WTC11 (cell line): Measurements from ENCODE around the gene GIPC1. TPM values are rescaled to one million over a fixed set of nuclear protein-coding genes. Genes with fewer than 3 reads are reported as not detected.

Source experiments
- ELF4 ChIP-seq: sonication (generic); formaldehyde crosslinking; IDR thresholded peaks from 2 replicates; pipeline ENCODE4 v1.8.1; 2022; ENCODE audit warnings: low read depth, mild to moderate bottlenecking, moderate library complexity, missing genetic modification reagents
- FOXK1 ChIP-seq: sonication (generic); formaldehyde crosslinking; IDR thresholded peaks from 2 replicates; pipeline ENCODE4 v1.8.0; 2022; ENCODE audit warnings: mild to moderate bottlenecking, moderate library complexity, missing genetic modification reagents
- MXD4 ChIP-seq: fragments of 250-450 bp; sonication (Bioruptor Pico); IDR thresholded peaks from 2 replicates; pipeline ENCODE4 v1.8.0; 2021; ENCODE audit warnings: mild to moderate bottlenecking, moderate library complexity, borderline replicate concordance
- NFATC4 ChIP-seq: fragments of 250-450 bp; sonication (Bioruptor Pico); IDR thresholded peaks from 2 replicates; pipeline ENCODE4 v1.9.0; 2021; ENCODE audit warnings: mild to moderate bottlenecking
- NFE2L1 ChIP-seq: sonication (generic); formaldehyde crosslinking; IDR thresholded peaks from 2 replicates; pipeline ENCODE4 v1.8.1; 2023; ENCODE audit warnings: missing genetic modification reagents
- NR3C1 ChIP-seq: sonication (generic); formaldehyde crosslinking; conservative IDR thresholded peaks from 2 replicates; pipeline ENCODE4 v1.8.1; 2023; ENCODE audit warnings: low read depth, mild to moderate bottlenecking, missing genetic modification reagents
- PRDM15 ChIP-seq: sonication (generic); formaldehyde crosslinking; IDR thresholded peaks from 2 replicates; pipeline ENCODE4 v1.8.0; 2022; ENCODE audit warnings: missing genetic modification reagents
- SMAD3 ChIP-seq: sonication (generic); formaldehyde crosslinking; IDR thresholded peaks from 2 replicates; pipeline ENCODE4 v1.8.0; 2022; ENCODE audit warnings: missing genetic modification reagents, mild to moderate bottlenecking, borderline replicate concordance
- ZNF232 ChIP-seq: sonication (generic); formaldehyde crosslinking; IDR thresholded peaks from 2 replicates; pipeline ENCODE4 v1.8.0; 2022; ENCODE audit warnings: mild to moderate bottlenecking, missing genetic modification reagents
- ZNF281 ChIP-seq: sonication (generic); formaldehyde crosslinking; IDR thresholded peaks from 2 replicates; pipeline ENCODE4 v1.8.0; 2023; ENCODE audit warnings: mild to moderate bottlenecking, missing genetic modification reagents
- ZNF416 ChIP-seq: fragments of 250-450 bp; sonication (Bioruptor Pico); IDR thresholded peaks from 2 replicates; pipeline ENCODE4 v1.9.0; 2021; ENCODE audit warnings: mild to moderate bottlenecking, inconsistent platforms
- ZNF423 ChIP-seq: fragments of 250-450 bp; sonication (Bioruptor Pico); IDR thresholded peaks from 2 replicates; pipeline ENCODE4 v2.1.2; 2022; ENCODE audit warnings: mild to moderate bottlenecking, moderate library complexity
- ZNF532 ChIP-seq: fragments of 250-450 bp; sonication (Bioruptor Pico); IDR thresholded peaks from 2 replicates; pipeline ENCODE4 v1.9.0; 2021; ENCODE audit warnings: mild to moderate bottlenecking, borderline replicate concordance
- total RNA-seq: library from RNA; stranded (reverse); gene quantifications from 3 replicates; pipeline ENCODE4 v1.2.3, GENCODE V29; 2021
- TF ChIP-seq, protein P1 (sequence below): sonication (generic); formaldehyde crosslinking; IDR thresholded peaks from 2 replicates; pipeline ENCODE4 v1.8.1; 2023; ENCODE audit warnings: mild to moderate bottlenecking, missing genetic modification reagents, moderate library complexity
- TF ChIP-seq, protein P2 (sequence below): sonication (generic); formaldehyde crosslinking; IDR thresholded peaks from 2 replicates; pipeline ENCODE4 v1.8.0; 2022; ENCODE audit warnings: mild to moderate bottlenecking, missing genetic modification reagents
- TF ChIP-seq, protein P3 (sequence below): sonication (generic); formaldehyde crosslinking; conservative IDR thresholded peaks from 2 replicates; pipeline ENCODE4 v1.8.1; 2022; ENCODE audit warnings: mild to moderate bottlenecking, missing genetic modification reagents
- TF ChIP-seq, protein P4 (sequence below): sonication (generic); formaldehyde crosslinking; IDR thresholded peaks from 2 replicates; pipeline ENCODE4 v1.8.1; 2023; ENCODE audit warnings: mild to moderate bottlenecking, missing genetic modification reagents, borderline replicate concordance
- TF ChIP-seq, protein P5 (sequence below): sonication (generic); formaldehyde crosslinking; IDR thresholded peaks from 2 replicates; pipeline ENCODE4 v1.8.1; 2023; ENCODE audit warnings: mild to moderate bottlenecking, missing genetic modification reagents, moderate library complexity
- TF ChIP-seq, protein P6 (sequence below): fragments of 250-450 bp; sonication (Bioruptor Pico); IDR thresholded peaks from 2 replicates; pipeline ENCODE4 v1.8.0; 2021; ENCODE audit warnings: mild to moderate bottlenecking

GIPC1 gene
- total RNA-seq, 1 experiment from 2014 or later = 76.5 TPM

- TF ChIP-seq ZNF281 = no peak
- TF ChIP-seq, protein P1, sequence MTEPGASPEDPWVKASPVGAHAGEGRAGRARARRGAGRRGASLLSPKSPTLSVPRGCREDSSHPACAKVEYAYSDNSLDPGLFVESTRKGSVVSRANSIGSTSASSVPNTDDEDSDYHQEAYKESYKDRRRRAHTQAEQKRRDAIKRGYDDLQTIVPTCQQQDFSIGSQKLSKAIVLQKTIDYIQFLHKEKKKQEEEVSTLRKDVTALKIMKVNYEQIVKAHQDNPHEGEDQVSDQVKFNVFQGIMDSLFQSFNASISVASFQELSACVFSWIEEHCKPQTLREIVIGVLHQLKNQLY (CRISPR knock-in tag) = 0 out of 2 replicates have a peak, but pooled peaks have one; percentile 76
- peak; percentile 43; the same call in 1 of the 2 replicates for TF ChIP-seq FOXK1 (CRISPR knock-in tag)
- TF ChIP-seq, protein P2, sequence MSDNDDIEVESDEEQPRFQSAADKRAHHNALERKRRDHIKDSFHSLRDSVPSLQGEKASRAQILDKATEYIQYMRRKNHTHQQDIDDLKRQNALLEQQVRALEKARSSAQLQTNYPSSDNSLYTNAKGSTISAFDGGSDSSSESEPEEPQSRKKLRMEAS (CRISPR knock-in tag) = peak; percentile 94
- TF ChIP-seq SMAD3 (CRISPR knock-in tag) = no peak
- 0 out of 2 replicates have a peak, but pooled peaks have one; percentile 60 for TF ChIP-seq ZNF532 (CRISPR knock-in tag)
- peak; percentile 80 for TF ChIP-seq ZNF423 (CRISPR knock-in tag)
- TF ChIP-seq PRDM15 (CRISPR knock-in tag) = no peak
- TF ChIP-seq ZNF232 = no peak
- no peak for TF ChIP-seq NFE2L1 (CRISPR knock-in tag)
- TF ChIP-seq ZNF416 (CRISPR knock-in tag) = peak; percentile 21; the same call in 1 of the 2 replicates
- no peak for TF ChIP-seq ELF4
- TF ChIP-seq, protein P3, sequence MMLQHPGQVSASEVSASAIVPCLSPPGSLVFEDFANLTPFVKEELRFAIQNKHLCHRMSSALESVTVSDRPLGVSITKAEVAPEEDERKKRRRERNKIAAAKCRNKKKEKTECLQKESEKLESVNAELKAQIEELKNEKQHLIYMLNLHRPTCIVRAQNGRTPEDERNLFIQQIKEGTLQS = no peak
- no peak for TF ChIP-seq MXD4 (CRISPR knock-in tag)
- TF ChIP-seq, protein P4, sequence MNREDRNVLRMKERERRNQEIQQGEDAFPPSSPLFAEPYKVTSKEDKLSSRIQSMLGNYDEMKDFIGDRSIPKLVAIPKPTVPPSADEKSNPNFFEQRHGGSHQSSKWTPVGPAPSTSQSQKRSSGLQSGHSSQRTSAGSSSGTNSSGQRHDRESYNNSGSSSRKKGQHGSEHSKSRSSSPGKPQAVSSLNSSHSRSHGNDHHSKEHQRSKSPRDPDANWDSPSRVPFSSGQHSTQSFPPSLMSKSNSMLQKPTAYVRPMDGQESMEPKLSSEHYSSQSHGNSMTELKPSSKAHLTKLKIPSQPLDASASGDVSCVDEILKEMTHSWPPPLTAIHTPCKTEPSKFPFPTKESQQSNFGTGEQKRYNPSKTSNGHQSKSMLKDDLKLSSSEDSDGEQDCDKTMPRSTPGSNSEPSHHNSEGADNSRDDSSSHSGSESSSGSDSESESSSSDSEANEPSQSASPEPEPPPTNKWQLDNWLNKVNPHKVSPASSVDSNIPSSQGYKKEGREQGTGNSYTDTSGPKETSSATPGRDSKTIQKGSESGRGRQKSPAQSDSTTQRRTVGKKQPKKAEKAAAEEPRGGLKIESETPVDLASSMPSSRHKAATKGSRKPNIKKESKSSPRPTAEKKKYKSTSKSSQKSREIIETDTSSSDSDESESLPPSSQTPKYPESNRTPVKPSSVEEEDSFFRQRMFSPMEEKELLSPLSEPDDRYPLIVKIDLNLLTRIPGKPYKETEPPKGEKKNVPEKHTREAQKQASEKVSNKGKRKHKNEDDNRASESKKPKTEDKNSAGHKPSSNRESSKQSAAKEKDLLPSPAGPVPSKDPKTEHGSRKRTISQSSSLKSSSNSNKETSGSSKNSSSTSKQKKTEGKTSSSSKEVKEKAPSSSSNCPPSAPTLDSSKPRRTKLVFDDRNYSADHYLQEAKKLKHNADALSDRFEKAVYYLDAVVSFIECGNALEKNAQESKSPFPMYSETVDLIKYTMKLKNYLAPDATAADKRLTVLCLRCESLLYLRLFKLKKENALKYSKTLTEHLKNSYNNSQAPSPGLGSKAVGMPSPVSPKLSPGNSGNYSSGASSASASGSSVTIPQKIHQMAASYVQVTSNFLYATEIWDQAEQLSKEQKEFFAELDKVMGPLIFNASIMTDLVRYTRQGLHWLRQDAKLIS (CRISPR knock-in tag) = 0 out of 2 replicates have a peak, but pooled peaks have one; percentile 29
- TF ChIP-seq NR3C1 (CRISPR knock-in tag) = no peak
- TF ChIP-seq, protein P5, sequence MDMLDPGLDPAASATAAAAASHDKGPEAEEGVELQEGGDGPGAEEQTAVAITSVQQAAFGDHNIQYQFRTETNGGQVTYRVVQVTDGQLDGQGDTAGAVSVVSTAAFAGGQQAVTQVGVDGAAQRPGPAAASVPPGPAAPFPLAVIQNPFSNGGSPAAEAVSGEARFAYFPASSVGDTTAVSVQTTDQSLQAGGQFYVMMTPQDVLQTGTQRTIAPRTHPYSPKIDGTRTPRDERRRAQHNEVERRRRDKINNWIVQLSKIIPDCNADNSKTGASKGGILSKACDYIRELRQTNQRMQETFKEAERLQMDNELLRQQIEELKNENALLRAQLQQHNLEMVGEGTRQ (CRISPR knock-in tag) = no peak; the same call in none of the 2 replicates
- TF ChIP-seq, protein P6, sequence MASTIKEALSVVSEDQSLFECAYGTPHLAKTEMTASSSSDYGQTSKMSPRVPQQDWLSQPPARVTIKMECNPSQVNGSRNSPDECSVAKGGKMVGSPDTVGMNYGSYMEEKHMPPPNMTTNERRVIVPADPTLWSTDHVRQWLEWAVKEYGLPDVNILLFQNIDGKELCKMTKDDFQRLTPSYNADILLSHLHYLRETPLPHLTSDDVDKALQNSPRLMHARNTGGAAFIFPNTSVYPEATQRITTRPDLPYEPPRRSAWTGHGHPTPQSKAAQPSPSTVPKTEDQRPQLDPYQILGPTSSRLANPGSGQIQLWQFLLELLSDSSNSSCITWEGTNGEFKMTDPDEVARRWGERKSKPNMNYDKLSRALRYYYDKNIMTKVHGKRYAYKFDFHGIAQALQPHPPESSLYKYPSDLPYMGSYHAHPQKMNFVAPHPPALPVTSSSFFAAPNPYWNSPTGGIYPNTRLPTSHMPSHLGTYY (CRISPR knock-in tag) = peak; percentile 70
- TF ChIP-seq NFATC4 (CRISPR knock-in tag) = 0 out of 2 replicates have a peak, but pooled peaks have one; percentile 29
Observed at GRCh38 chr19:14472202-14472938, 23.6 kb downstream of the GIPC1 start (continued).
